ENCODE measurements around the gene PNKD. TPM values are rescaled to one million over a fixed set of nuclear protein-coding genes. Genes with fewer than 3 reads are reported as not detected.

PNKD gene
- total RNA-seq, 1 donor from 2014 or later, result 22.3 TPM

- DNase-seq, result no peak
Observed at GRCh38 chr2:218343591-218343990, 73.3 kb downstream of the PNKD start.

- DNase-seq, result no peak
Observed at GRCh38 chr2:218344090-218344754, 73.9 kb downstream of the PNKD start.

GRCh38 chr2:218344755-218345417, 74.6 kb downstream of the PNKD start:
- no peak for DNase-seq

- no peak for DNase-seq
Observed at GRCh38 chr2:218345491-218346236, 75.3 kb downstream of the PNKD start.

- no peak for DNase-seq
Observed at GRCh38 chr2:218347172-218347571, 76.9 kb downstream of the PNKD start.

GRCh38 chr2:218354045-218354444, 83.7 kb downstream of the PNKD start:
- no peak for DNase-seq

GRCh38 chr2:218354850-218355443, 84.6 kb downstream of the PNKD start:
- DNase-seq, result no peak

GRCh38 chr2:218357236-218358177, 87.2 kb downstream of the PNKD start:
- DNase-seq, result no peak

GRCh38 chr2:218360453-218360852, 90.1 kb downstream of the PNKD start:
- DNase-seq, result no peak

- no peak for DNase-seq
Observed at GRCh38 chr2:218362606-218363005, 92.3 kb downstream of the PNKD start.

- DNase-seq, result no peak
Observed at GRCh38 chr2:218363736-218364135, 93.4 kb downstream of the PNKD start.

- no peak for DNase-seq
Observed at GRCh38 chr2:218364196-218364595, 93.9 kb downstream of the PNKD start.

- no peak for DNase-seq
Observed at GRCh38 chr2:218366621-218367414, 96.5 kb downstream of the PNKD start.

GRCh38 chr2:218367415-218368149, 97.3 kb downstream of the PNKD start:
- DNase-seq, result peak; percentile 51

- no peak for DNase-seq
Observed at GRCh38 chr2:218368150-218368528, 97.8 kb downstream of the PNKD start.

GRCh38 chr2:218368621-218369153, 98.4 kb downstream of the PNKD start:
- no peak for DNase-seq

- no peak for DNase-seq
Observed at GRCh38 chr2:218369330-218369729, 99.0 kb downstream of the PNKD start.

GRCh38 chr2:218370410-218371063, 100.2 kb downstream of the PNKD start:
- DNase-seq, result no peak

- DNase-seq, result no peak
Observed at GRCh38 chr2:218371983-218372350, 101.6 kb downstream of the PNKD start.

GRCh38 chr2:218374795-218375194, 104.5 kb downstream of the PNKD start:
- DNase-seq, result no peak
